K562 (cell line): ENCODE measurements around the gene MECP2. TPM values are rescaled to one million over a fixed set of nuclear protein-coding genes. Genes with fewer than 3 reads are reported as not detected.
A peak's percentile ranks its signal among the peaks of the same experiment; 100 is the strongest.

Experiments
- ATAC-seq: fragments of 200-7000 bp; cut with Tn5 transposase; 3 replicates; pipeline ENCODE4 v1.9.1; 2020; ENCODE audit warnings: moderate library complexity
- BruUV-seq: library from RNA; stranded (reverse); fragments of 400-500 nt; replicated peaks from 2 replicates; lab custom pipeline; 2021; lab: Mats Ljungman, UMichigan
- CTCF ChIA-PET: fragments of 300-600 bp; formaldehyde crosslinking; extraction: SDS; loops from one replicate; lab custom pipeline; 2021; ENCODE audit warnings: low intra/inter-chr PET ratio; lab: Yijun Ruan, JAX
- POLR2A ChIA-PET: fragments of 300-600, 350-650 bp; sonication (Branson Sonifier 250); formaldehyde crosslinking; extraction: SDS; loops from one replicate; lab custom pipeline; 2021; ENCODE audit warnings: antibody characterized with exemption, inconsistent platforms; lab: Yijun Ruan, JAX
- DNase-seq, 4 experiments: peaks; one replicate each; pipeline versions ENCODE4 v3.0.0 to v3.0.0-alpha.2; 2011 to 2018; ENCODE audit warnings: low spot score in 3 of 4, mixed read lengths in 3 of 4; ENCODE audit errors: extremely low read depth in 1 of 4
- FAIRE-seq: peaks from 2 replicates; lab custom pipeline; 2011; peaks lifted over from hg19 to GRCh38; lab: Jason Lieb, UNC
- H2AFZ ChIP-seq: 2 replicates; pipeline ENCODE4 v1.6.0; 2011; ENCODE audit warnings: low read depth, low read length, control low read depth, inconsistent platforms
- H3K27ac ChIP-seq: fragments of 200-600 bp; 3 replicates; pipeline ENCODE4 v1.8.0; 2011; ENCODE audit warnings: low read depth, mild to moderate bottlenecking, control low read depth, inconsistent platforms, low read length, moderate library complexity, mixed read lengths; ENCODE audit errors: extremely low read depth
- H3K27me3 ChIP-seq, 2 experiments: fragments of 300-600 bp in 1 of 2; 2 replicates in 1 of 2; 3 replicates in 1 of 2; pipeline versions ENCODE4 v1.6.0 to v1.8.0; 2011; ENCODE audit warnings: inconsistent platforms in 2 of 2, low read length in 2 of 2, mild to moderate bottlenecking in 1 of 2, mixed read lengths in 1 of 2, moderate library complexity in 1 of 2; ENCODE audit not compliant: control insufficient read depth in 2 of 2, insufficient read depth in 2 of 2
- H3K36me3 ChIP-seq: fragments of 300-600 bp; 3 replicates; pipeline ENCODE4 v1.8.0; 2011; ENCODE audit warnings: mild to moderate bottlenecking, low read length, inconsistent platforms; ENCODE audit not compliant: control insufficient read depth, insufficient read depth
- H3K4me1 ChIP-seq, 2 experiments: fragments of 200-600 bp in 1 of 2; replicated peaks in 1 of 2; 2 replicates in 1 of 2; 3 replicates in 1 of 2; pipeline versions ENCODE4 v1.5.1 to v1.8.0; 2011; ENCODE audit warnings: inconsistent platforms in 2 of 2, low read length in 2 of 2, mild to moderate bottlenecking in 1 of 2, mixed read lengths in 1 of 2, moderate library complexity in 1 of 2; ENCODE audit not compliant: control insufficient read depth in 2 of 2, insufficient read depth in 2 of 2
- H3K4me2 ChIP-seq: 2 replicates; pipeline ENCODE4 v1.6.1; 2011; ENCODE audit warnings: low read length, control low read depth, inconsistent platforms, mixed read lengths; ENCODE audit not compliant: insufficient read depth
- H3K4me3 ChIP-seq: fragments of 200-600 bp; sonication (generic), shearing (Covaris generic); 2 replicates; pipeline ENCODE4 v1.5.1; 2016; ENCODE audit warnings: control low read depth, inconsistent platforms
- H3K79me2 ChIP-seq: fragments of 200-600 bp; 3 replicates; pipeline ENCODE4 v1.8.0; 2011; ENCODE audit warnings: low read length, inconsistent platforms; ENCODE audit not compliant: control insufficient read depth, insufficient read depth
- H3K9ac ChIP-seq, 2 experiments: 2 replicates each; pipeline versions ENCODE4 v1.6.0 to v1.6.1; 2011; ENCODE audit warnings: low read depth in 2 of 2, low read length in 2 of 2, control low read depth in 1 of 2, inconsistent platforms in 1 of 2, mild to moderate bottlenecking in 1 of 2, mixed read lengths in 1 of 2; ENCODE audit not compliant: insufficient read depth in 1 of 2
- H3K9me1 ChIP-seq: one replicate; pipeline ENCODE4 v1.6.0; 2011; ENCODE audit warnings: inconsistent platforms, mild to moderate bottlenecking, low read length, moderate library complexity; ENCODE audit not compliant: control insufficient read depth, insufficient read depth
- H3K9me3 ChIP-seq: replicated peaks from 2 replicates; pipeline ENCODE4 v1.5.1; 2011; ENCODE audit warnings: low read depth, low read length, inconsistent platforms; ENCODE audit not compliant: control insufficient read depth, insufficient read depth
- H4K20me1 ChIP-seq: replicated peaks from 2 replicates; pipeline ENCODE4 v1.6.1; 2011; ENCODE audit warnings: low read length, inconsistent platforms, mixed read lengths; ENCODE audit not compliant: control insufficient read depth, insufficient read depth
- ARID1B ChIP-seq: fragments of 450-650 bp; IDR thresholded peaks from 2 replicates; pipeline ENCODE4 v1.6.1; 2016; ENCODE audit warnings: antibody characterized with exemption, mild to moderate bottlenecking, inconsistent platforms
- CBX3 ChIP-seq, 2 experiments: IDR thresholded peaks; 1 replicate in 1 of 2; 2 replicates in 1 of 2; pipeline ENCODE4 v1.6.1; 2012; ENCODE audit warnings: inconsistent platforms in 2 of 2, low read length in 2 of 2, borderline replicate concordance in 1 of 2, control low read depth in 1 of 2
- GATAD2A ChIP-seq: fragments of 450-650 bp; IDR thresholded peaks from 2 replicates; pipeline ENCODE4 v1.6.1; 2017
- GTF2A2 ChIP-seq: IDR thresholded peaks from 2 replicates; pipeline ENCODE4 v1.6.1; 2016; ENCODE audit warnings: mild to moderate bottlenecking, missing genetic modification characterization, missing compliant biosample characterization
- MTA1 ChIP-seq: fragments of 450-650 bp; IDR thresholded peaks from 2 replicates; pipeline ENCODE4 v1.6.1; 2017; ENCODE audit warnings: borderline replicate concordance
- SMAD1 ChIP-seq: fragments of 150-350 bp; IDR thresholded peaks from 2 replicates; pipeline ENCODE4 v1.6.1; 2014; ENCODE audit warnings: low read length, low read depth; ENCODE audit not compliant: partially characterized antibody
- SNRNP70 ChIP-seq: fragments of 200-400 bp; formaldehyde crosslinking; optimal IDR thresholded peaks from 2 replicates; pipeline ENCODE3; 2017; ENCODE audit warnings: low read depth, low read length
- ZKSCAN3 ChIP-seq: fragments of 250-450 bp; sonication (Bioruptor Pico); IDR thresholded peaks from 2 replicates; pipeline ENCODE4 v1.4.0; 2020
- ZNF134 ChIP-seq: fragments of 250-450 bp; sonication (Bioruptor Pico); conservative IDR thresholded peaks from 2 replicates; pipeline ENCODE4 v1.4.0; 2020
- ZNF561 ChIP-seq: fragments of 450-650 bp; formaldehyde crosslinking; conservative IDR thresholded peaks from 2 replicates; pipeline ENCODE4 v1.4.0; 2020; ENCODE audit warnings: mild to moderate bottlenecking, moderate library complexity
- WGBS: fragments of 100-300 bp; shearing (Covaris generic); methylation state at CpG from one replicate; pipeline ENCODE4 v1.1.6; 2016; ENCODE audit warnings: low coverage, mixed read lengths; ENCODE audit not compliant: insufficient coverage; ENCODE audit errors: missing lambda C conversion rate; 5-methylcytosine and 5-hydroxymethylcytosine counted together
- in situ Hi-C: fragments of 300-500 bp; cut with MboI; formaldehyde crosslinking; loops from 4 replicates; pipeline ENCODE4 v1.15.0; 2018; ENCODE audit warnings: inconsistent platforms, mixed read lengths
- intact Hi-C: fragments of 100-400 bp; cut with micrococcal nuclease; formaldehyde crosslinking; loops from 2 replicates; pipeline ENCODE4 v1.14.2; 2022
- polyA plus RNA-seq, 8 experiments: library from polyadenylated mRNA; depleted of rRNA in 4 of 8; stranded (reverse) in 5 of 8; unstranded in 3 of 8; fragments of >200 nt; fragmentation: Nextera tagmentation in 2 of 8; fragmentation: Illumina TruSeq in 1 of 8; extraction: Ambion mirVana in 2 of 8; extraction: Trizol in 1 of 8; gene quantifications; 2 replicates each; pipeline versions ENCODE4 v1.2.1 to v1.2.3, GENCODE V29; 2011 to 2014; ENCODE audit warnings: inconsistent platforms in 1 of 8, missing spikeins in 1 of 8
- total RNA-seq, 7 experiments: library from RNA; depleted of rRNA in 6 of 7; stranded (reverse); fragments of >200 nt in 6 of 7; fragmentation: Illumina TruSeq in 2 of 7; extraction: Trizol in 2 of 7; gene quantifications; 2 replicates each; pipeline versions ENCODE4 v1.2.1 to v1.2.3, GENCODE V29; 2011 to 2021; ENCODE audit warnings: low replicate concordance in 1 of 7
- TF ChIP-seq, protein P1 (sequence below): fragments of 450-650 bp; conservative IDR thresholded peaks from 2 replicates; pipeline ENCODE4 v1.6.1; 2016; ENCODE audit warnings: missing genetic modification characterization, low read depth, mild to moderate bottlenecking, control low read depth, missing compliant biosample characterization
- TF ChIP-seq, protein P2 (sequence below): fragments of 250-450 bp; sonication (Bioruptor Pico); IDR thresholded peaks from 2 replicates; pipeline ENCODE4 v1.5.0; 2021
- TF ChIP-seq, protein P3 (sequence below): sonication (generic); formaldehyde crosslinking; IDR thresholded peaks from 2 replicates; pipeline ENCODE4 v1.8.1; 2023; ENCODE audit warnings: mild to moderate bottlenecking, missing genetic modification reagents, moderate library complexity
- TF ChIP-seq, protein P4 (sequence below): fragments of 250-450 bp; sonication (Bioruptor Pico); IDR thresholded peaks from 2 replicates; pipeline ENCODE4 v1.8.0; 2022; ENCODE audit warnings: moderate library complexity, mild to moderate bottlenecking, inconsistent platforms
- TF ChIP-seq, protein P5 (sequence below), 2 experiments: IDR thresholded peaks; 2 replicates each; pipeline ENCODE4 v1.6.1; 2012; ENCODE audit warnings: improper control_type of control experiment in 2 of 2, low read depth in 2 of 2, low read length in 2 of 2, borderline replicate concordance in 1 of 2

MECP2 gene
- total and polyA plus RNA-seq, 9 of the 15 experiments (the other 6 are each of a cell fraction or from before 2014, with no cell fraction given): 2.1 to 50.9 (median 30.5) TPM

DNA sequence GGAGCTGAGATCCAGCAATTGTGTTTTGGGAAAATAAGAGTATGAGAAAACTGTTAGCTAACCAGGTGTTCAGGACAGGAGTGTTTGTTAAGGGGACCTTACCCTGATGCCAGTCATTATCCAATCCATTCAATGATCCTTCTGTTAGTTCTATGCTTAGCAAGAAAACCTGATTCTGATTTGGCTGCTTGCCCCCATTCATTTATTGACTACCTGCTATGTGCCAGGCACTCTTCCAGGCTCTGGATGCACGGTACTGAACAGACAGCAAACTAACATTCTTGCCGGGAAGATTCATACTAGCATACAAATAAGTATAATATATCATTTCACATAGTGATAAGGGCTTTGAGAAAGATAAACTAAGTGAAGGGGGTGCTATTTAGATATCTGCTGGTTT, 1.0 kb upstream of the MECP2 start:
- FAIRE-seq: no peak
- CTCF ChIA-PET: no interaction called here
- peak overlapping the region; percentile 76; the same call in 1 of the 2 replicates for H3K4me2 ChIP-seq

More for the DNA sequence above, 1.0 kb upstream of the MECP2 start:
- POLR2A ChIA-PET: interaction anchor here (0.7 to 1.2 kb wide), 2 partner anchors 9 to 12 kb away, joined by 3 read pairs; no protein-coding TSS in a partner anchor
- peaks cover 2% of the 10 kb centered on the region for H3K9me1 ChIP-seq
- no peak overlapping the region for H3K27ac ChIP-seq
- H3K4me3 ChIP-seq: no peak overlapping the region
- TF ChIP-seq GTF2A2 (tag) (no peak), CBX3 (IDR thresholded peaks at IDR 0.05; ENCODE audit: borderline replicate concordance in 1 of 2, low read length in 2 of 2) (no peak), SMAD1 (no peak), GATAD2A (no peak), ZNF561 (no peak), ARID1B (no peak), MTA1 (no peak), SNRNP70 (no peak), ZKSCAN3 (CRISPR knock-in tag) (no peak), ZNF134 (CRISPR knock-in tag) (no peak)
- TF ChIP-seq, protein P1, sequence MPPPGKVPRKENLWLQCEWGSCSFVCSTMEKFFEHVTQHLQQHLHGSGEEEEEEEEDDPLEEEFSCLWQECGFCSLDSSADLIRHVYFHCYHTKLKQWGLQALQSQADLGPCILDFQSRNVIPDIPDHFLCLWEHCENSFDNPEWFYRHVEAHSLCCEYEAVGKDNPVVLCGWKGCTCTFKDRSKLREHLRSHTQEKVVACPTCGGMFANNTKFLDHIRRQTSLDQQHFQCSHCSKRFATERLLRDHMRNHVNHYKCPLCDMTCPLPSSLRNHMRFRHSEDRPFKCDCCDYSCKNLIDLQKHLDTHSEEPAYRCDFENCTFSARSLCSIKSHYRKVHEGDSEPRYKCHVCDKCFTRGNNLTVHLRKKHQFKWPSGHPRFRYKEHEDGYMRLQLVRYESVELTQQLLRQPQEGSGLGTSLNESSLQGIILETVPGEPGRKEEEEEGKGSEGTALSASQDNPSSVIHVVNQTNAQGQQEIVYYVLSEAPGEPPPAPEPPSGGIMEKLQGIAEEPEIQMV (tag): no peak
- TF ChIP-seq, protein P2, sequence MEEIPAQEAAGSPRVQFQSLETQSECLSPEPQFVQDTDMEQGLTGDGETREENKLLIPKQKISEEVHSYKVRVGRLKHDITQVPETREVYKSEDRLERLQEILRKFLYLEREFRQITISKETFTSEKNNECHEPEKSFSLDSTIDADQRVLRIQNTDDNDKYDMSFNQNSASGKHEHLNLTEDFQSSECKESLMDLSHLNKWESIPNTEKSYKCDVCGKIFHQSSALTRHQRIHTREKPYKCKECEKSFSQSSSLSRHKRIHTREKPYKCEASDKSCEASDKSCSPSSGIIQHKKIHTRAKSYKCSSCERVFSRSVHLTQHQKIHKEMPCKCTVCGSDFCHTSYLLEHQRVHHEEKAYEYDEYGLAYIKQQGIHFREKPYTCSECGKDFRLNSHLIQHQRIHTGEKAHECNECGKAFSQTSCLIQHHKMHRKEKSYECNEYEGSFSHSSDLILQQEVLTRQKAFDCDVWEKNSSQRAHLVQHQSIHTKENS (CRISPR knock-in tag): no peak
- TF ChIP-seq, protein P3, sequence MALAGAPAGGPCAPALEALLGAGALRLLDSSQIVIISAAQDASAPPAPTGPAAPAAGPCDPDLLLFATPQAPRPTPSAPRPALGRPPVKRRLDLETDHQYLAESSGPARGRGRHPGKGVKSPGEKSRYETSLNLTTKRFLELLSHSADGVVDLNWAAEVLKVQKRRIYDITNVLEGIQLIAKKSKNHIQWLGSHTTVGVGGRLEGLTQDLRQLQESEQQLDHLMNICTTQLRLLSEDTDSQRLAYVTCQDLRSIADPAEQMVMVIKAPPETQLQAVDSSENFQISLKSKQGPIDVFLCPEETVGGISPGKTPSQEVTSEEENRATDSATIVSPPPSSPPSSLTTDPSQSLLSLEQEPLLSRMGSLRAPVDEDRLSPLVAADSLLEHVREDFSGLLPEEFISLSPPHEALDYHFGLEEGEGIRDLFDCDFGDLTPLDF: no peak
- TF ChIP-seq, protein P4, sequence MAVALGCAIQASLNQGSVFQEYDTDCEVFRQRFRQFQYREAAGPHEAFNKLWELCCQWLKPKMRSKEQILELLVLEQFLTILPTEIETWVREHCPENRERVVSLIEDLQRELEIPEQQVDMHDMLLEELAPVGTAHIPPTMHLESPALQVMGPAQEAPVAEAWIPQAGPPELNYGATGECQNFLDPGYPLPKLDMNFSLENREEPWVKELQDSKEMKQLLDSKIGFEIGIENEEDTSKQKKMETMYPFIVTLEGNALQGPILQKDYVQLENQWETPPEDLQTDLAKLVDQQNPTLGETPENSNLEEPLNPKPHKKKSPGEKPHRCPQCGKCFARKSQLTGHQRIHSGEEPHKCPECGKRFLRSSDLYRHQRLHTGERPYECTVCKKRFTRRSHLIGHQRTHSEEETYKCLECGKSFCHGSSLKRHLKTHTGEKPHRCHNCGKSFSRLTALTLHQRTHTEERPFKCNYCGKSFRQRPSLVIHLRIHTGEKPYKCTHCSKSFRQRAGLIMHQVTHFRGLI (CRISPR knock-in tag): no peak
- TF ChIP-seq, protein P5, sequence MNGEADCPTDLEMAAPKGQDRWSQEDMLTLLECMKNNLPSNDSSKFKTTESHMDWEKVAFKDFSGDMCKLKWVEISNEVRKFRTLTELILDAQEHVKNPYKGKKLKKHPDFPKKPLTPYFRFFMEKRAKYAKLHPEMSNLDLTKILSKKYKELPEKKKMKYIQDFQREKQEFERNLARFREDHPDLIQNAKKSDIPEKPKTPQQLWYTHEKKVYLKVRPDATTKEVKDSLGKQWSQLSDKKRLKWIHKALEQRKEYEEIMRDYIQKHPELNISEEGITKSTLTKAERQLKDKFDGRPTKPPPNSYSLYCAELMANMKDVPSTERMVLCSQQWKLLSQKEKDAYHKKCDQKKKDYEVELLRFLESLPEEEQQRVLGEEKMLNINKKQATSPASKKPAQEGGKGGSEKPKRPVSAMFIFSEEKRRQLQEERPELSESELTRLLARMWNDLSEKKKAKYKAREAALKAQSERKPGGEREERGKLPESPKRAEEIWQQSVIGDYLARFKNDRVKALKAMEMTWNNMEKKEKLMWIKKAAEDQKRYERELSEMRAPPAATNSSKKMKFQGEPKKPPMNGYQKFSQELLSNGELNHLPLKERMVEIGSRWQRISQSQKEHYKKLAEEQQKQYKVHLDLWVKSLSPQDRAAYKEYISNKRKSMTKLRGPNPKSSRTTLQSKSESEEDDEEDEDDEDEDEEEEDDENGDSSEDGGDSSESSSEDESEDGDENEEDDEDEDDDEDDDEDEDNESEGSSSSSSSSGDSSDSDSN (IDR thresholded peaks at IDR 0.05; ENCODE audit: borderline replicate concordance in 1 of 2, low read depth in 2 of 2, low read length in 2 of 2): no peak
- 0 out of 4 replicates have a peak overlapping the region, but pooled peaks of 1 of the 2 experiments have one; percentile 43 for H3K9ac ChIP-seq
- peak overlapping the region; percentile 84; the same call in 1 of the 2 replicates for H2AFZ ChIP-seq
- DNase-seq: no peak
- intact Hi-C loops (no loop called here), in situ Hi-C loops (no loop called here)
- peaks cover 20% of the 10 kb centered on the region for H4K20me1 ChIP-seq
- no peak for ATAC-seq
- 14% methylated on average over 2 of the region's 2 CpGs for WGBS
- H3K9me3 ChIP-seq: no peaks in the 10 kb centered on the region
- BruUV-seq: no TSS peak
- peaks cover 15% of the 10 kb centered on the region; the same call in 2 of the 3 replicates for H3K36me3 ChIP-seq
- H3K79me2 ChIP-seq: peaks cover 34% of the 10 kb centered on the region
- peaks cover 11 to 22% of the 10 kb centered on the region in 2 experiments for H3K4me1 ChIP-seq
- no peaks in the 10 kb centered on the region for H3K27me3 ChIP-seq
